Loucy (cell line): Measurements from ENCODE around the gene TTC21A.

Source experiments
- CTCF ChIP-seq: fragments of 200-600 bp; sonication (generic); conservative IDR thresholded peaks from 2 replicates; pipeline ENCODE4 v1.5.1; 2014; ENCODE audit warnings: mild to moderate bottlenecking, antibody characterized with exemption, low read length
- EZH2phosphoT487 ChIP-seq: fragments of 200-600 bp; IDR thresholded peaks from 2 replicates; pipeline ENCODE4 v1.6.1; 2018; ENCODE audit warnings: antibody characterized with exemption, mild to moderate bottlenecking, moderate library complexity, borderline replicate concordance

GRCh38 chr3:39106851-39107387 is 561 bp upstream of the TTC21A start:
- TF ChIP-seq CTCF = no peak
- TF ChIP-seq EZH2phosphoT487 = no peak
